Endothelial cell of umbilical vein (primary cell): ENCODE measurements around the gene C14orf180. TPM values are rescaled to one million over a fixed set of nuclear protein-coding genes. Genes with fewer than 3 reads are reported as not detected.

Source experiments
- BruUV-seq: library from RNA; stranded (reverse); fragments of 400-500 nt; replicated peaks from 2 replicates; lab custom pipeline; 2021; lab: Mats Ljungman, UMichigan
- CTCF ChIA-PET: fragments of 300-600, 350-600 bp; sonication (Branson Sonifier 250); formaldehyde crosslinking; loops from one replicate; lab custom pipeline; 2021; ENCODE audit warnings: antibody characterized with exemption, inconsistent platforms; lab: Charles Lee
- POLR2A ChIA-PET: fragments of 300-600, 350-600 bp; sonication (Branson Sonifier 250); formaldehyde crosslinking; loops from one replicate; lab custom pipeline; 2021; ENCODE audit warnings: antibody characterized with exemption, inconsistent platforms; lab: Charles Lee
- DNase-seq: peaks from one replicate; pipeline ENCODE4 v3.0.0-alpha.2; 2011; ENCODE audit warnings: low read depth, low spot score
- FAIRE-seq: peaks from 2 replicates; lab custom pipeline; 2011; peaks lifted over from hg19 to GRCh38; lab: Jason Lieb, UNC
- H2AFZ ChIP-seq: 2 replicates; pipeline ENCODE4 v1.6.0; 2012; ENCODE audit warnings: low read depth, low read length, control low read depth, inconsistent platforms
- H3K27ac ChIP-seq: 2 replicates; pipeline ENCODE4 v1.5.1; 2011; ENCODE audit warnings: low read depth, mild to moderate bottlenecking, control low read depth, low read length, moderate library complexity; ENCODE audit not compliant: insufficient read depth
- H3K27me3 ChIP-seq, 2 experiments: 2 replicates each; pipeline versions ENCODE4 v1.6.0 to v1.6.1; 2011; ENCODE audit warnings: low read length in 2 of 2, mixed read lengths in 1 of 2; ENCODE audit not compliant: control insufficient read depth in 2 of 2, insufficient read depth in 2 of 2
- H3K36me3 ChIP-seq, 2 experiments: 2 replicates in 1 of 2; 3 replicates in 1 of 2; pipeline ENCODE4 v1.5.1; 2011; ENCODE audit warnings: low read length in 2 of 2, mild to moderate bottlenecking in 1 of 2, moderate library complexity in 1 of 2; ENCODE audit not compliant: control insufficient read depth in 2 of 2, insufficient read depth in 2 of 2; ENCODE audit errors: extremely low read depth in 1 of 2
- H3K4me1 ChIP-seq: 3 replicates; pipeline ENCODE4 v1.5.1; 2011; ENCODE audit warnings: mild to moderate bottlenecking, low read length; ENCODE audit not compliant: control insufficient read depth, insufficient read depth; ENCODE audit errors: extremely low read depth
- H3K4me2 ChIP-seq: 2 replicates; pipeline ENCODE4 v1.6.1; 2011; ENCODE audit warnings: low read length, control low read depth, mixed read lengths; ENCODE audit not compliant: insufficient read depth
- H3K4me3 ChIP-seq, 3 experiments: fragments of 200-600 bp in 1 of 3; sonication (generic), shearing (Covaris generic) in 1 of 3; replicated peaks in 1 of 3; 2 replicates each; pipeline ENCODE4 v1.5.1; 2011 to 2016; ENCODE audit warnings: control low read depth in 3 of 3, low read length in 3 of 3, mild to moderate bottlenecking in 2 of 3, inconsistent platforms in 1 of 3, low read depth in 1 of 3, moderate library complexity in 1 of 3; ENCODE audit not compliant: insufficient read depth in 1 of 3
- H3K79me2 ChIP-seq: 2 replicates; pipeline ENCODE4 v1.6.0; 2012; ENCODE audit warnings: low read length, inconsistent platforms; ENCODE audit not compliant: control insufficient read depth, insufficient read depth
- H3K9ac ChIP-seq: replicated peaks from 2 replicates; pipeline ENCODE3; 2011; ENCODE audit warnings: low read length, control low read depth; ENCODE audit not compliant: insufficient read depth; ENCODE audit errors: extremely low read depth
- H3K9me1 ChIP-seq: replicated peaks from 3 replicates; pipeline ENCODE4 v1.6.0; 2011; ENCODE audit warnings: mild to moderate bottlenecking, low read length; ENCODE audit not compliant: control insufficient read depth, insufficient read depth; ENCODE audit errors: extremely low read depth
- H3K9me3 ChIP-seq: replicated peaks from 2 replicates; pipeline ENCODE4 v1.5.1; 2012; ENCODE audit warnings: low read length, inconsistent platforms; ENCODE audit not compliant: control insufficient read depth, insufficient read depth
- H4K20me1 ChIP-seq: replicated peaks from 2 replicates; pipeline ENCODE3; 2011; ENCODE audit warnings: mild to moderate bottlenecking, low read length; ENCODE audit not compliant: control insufficient read depth, insufficient read depth; ENCODE audit errors: extremely low read depth
- CTCF ChIP-seq, 2 donors: IDR thresholded peaks; 1 replicate in 1 of 2; 2 replicates in 1 of 2; pipeline ENCODE4 v1.5.1; 2011; ENCODE audit warnings: low read length in 2 of 2, mild to moderate bottlenecking in 2 of 2, moderate library complexity in 2 of 2, control low read depth in 1 of 2, inconsistent platforms in 1 of 2, low read depth in 1 of 2; ENCODE audit not compliant: insufficient read depth in 1 of 2; ENCODE audit errors: extremely low read depth in 1 of 2
- EZH2 ChIP-seq: IDR thresholded peaks from 2 replicates; pipeline ENCODE4 v1.6.1; 2012; ENCODE audit warnings: borderline replicate concordance, low read depth, mild to moderate bottlenecking, moderate library complexity, low read length, inconsistent platforms; ENCODE audit not compliant: severe bottlenecking
- FOS ChIP-seq: IDR thresholded peaks from 2 replicates; pipeline ENCODE4 v1.6.1; 2011; ENCODE audit warnings: mild to moderate bottlenecking, low read length, moderate library complexity, borderline replicate concordance; ENCODE audit not compliant: insufficient read depth
- GATA2 ChIP-seq: IDR thresholded peaks from 2 replicates; pipeline ENCODE4 v1.7.0; 2011; ENCODE audit warnings: low read depth, mild to moderate bottlenecking, moderate library complexity, mixed read lengths, low read length; ENCODE audit not compliant: insufficient read length, insufficient read depth
- JUN ChIP-seq: IDR thresholded peaks from 2 replicates; pipeline ENCODE4 v1.6.1; 2011; ENCODE audit warnings: borderline replicate concordance, low read depth; ENCODE audit not compliant: insufficient read length, insufficient read depth
- MAX ChIP-seq: IDR thresholded peaks from 2 replicates; pipeline ENCODE4 v1.6.1; 2011; ENCODE audit not compliant: insufficient read depth, insufficient read length
- MYC ChIP-seq: IDR thresholded peaks from one replicate; pipeline ENCODE4 v1.6.1; 2011; ENCODE audit warnings: mild to moderate bottlenecking, low read depth, low read length
- POLR2A ChIP-seq: IDR thresholded peaks from 2 replicates; pipeline ENCODE4 v1.6.1; 2012; ENCODE audit warnings: low read depth, mild to moderate bottlenecking, control low read depth, low read length
- POLR2AphosphoS5 ChIP-seq: IDR thresholded peaks from 2 replicates; pipeline ENCODE4 v1.6.1; 2012; ENCODE audit warnings: low read depth, mild to moderate bottlenecking, control low read depth, low read length, moderate library complexity; ENCODE audit not compliant: insufficient read depth
- dilution Hi-C: fragments of 300-500 bp; cut with MboI; formaldehyde crosslinking; loops from one replicate; pipeline ENCODE4 v1.15.0; 2019; ENCODE audit warnings: low sequenced_read_pairs; ENCODE audit not compliant: extremely low pct_ligation_motif_present
- intact Hi-C: fragments of 100-400 bp; cut with micrococcal nuclease; formaldehyde crosslinking; loops from one replicate; pipeline ENCODE4 v1.10.0; 2022
- polyA plus RNA-seq, 4 experiments: library from polyadenylated mRNA; depleted of rRNA in 3 of 4; stranded (reverse) in 3 of 4; unstranded in 1 of 4; fragments of >200 nt; gene quantifications; 2 replicates each; pipeline versions ENCODE4 v1.2.1 to v1.2.3, GENCODE V29; 2011 to 2012; ENCODE audit warnings: missing spikeins in 1 of 4
- total RNA-seq: library from RNA; stranded (reverse); gene quantifications from 2 replicates; pipeline ENCODE4 v1.2.3, GENCODE V29; 2021

C14orf180 gene
- total and polyA plus RNA-seq, 2 donors (not counting 3 experiments of a cell fraction or from before 2014, with no cell fraction given), result not detected

- DNase-seq (no peak), FAIRE-seq (no peak)
- Histone ChIP-seq H3K79me2 (no peaks in the 10 kb centered on the region), H3K27ac (no peak overlapping the region), H3K4me3 (no peak overlapping the region), H3K9me3 (no peaks in the 10 kb centered on the region), H3K36me3 (no peaks in the 10 kb centered on the region), H3K9me1 (no peaks in the 10 kb centered on the region), H2AFZ (no peak overlapping the region), H3K27me3 (no peaks in the 10 kb centered on the region), H4K20me1 (no peaks in the 10 kb centered on the region), H3K4me2 (no peak overlapping the region), H3K9ac (no peak overlapping the region), H3K4me1 (no peaks in the 10 kb centered on the region)
- TF ChIP-seq CTCF (IDR thresholded peaks at IDR 0.05; ENCODE audit: extremely low read depth in 1 of 2, insufficient read depth in 1 of 2, low read depth in 1 of 2, low read length in 2 of 2) (no peak), POLR2AphosphoS5 (no peak), JUN (no peak), MYC (no peak), GATA2 (no peak), EZH2 (no peak), POLR2A (no peak), FOS (no peak), MAX (no peak)
- CTCF ChIA-PET, result interaction anchor here (1.4 kb wide), 1 partner anchor 420 kb away, joined by 4 read pairs; no protein-coding TSS in a partner anchor
- no TSS peak for BruUV-seq
- intact Hi-C loops (no loop called here), dilution Hi-C loops (no loop called here)
- POLR2A ChIA-PET, result no interaction called here
Measured at GRCh38 chr14:104557766-104558165, 21.8 kb upstream of the C14orf180 start.
